Sigmoid colon (tissue), 7 donors: ENCODE data around the gene UBE2E2. TPM values are rescaled to one million over a fixed set of nuclear protein-coding genes. Genes with fewer than 3 reads are reported as not detected.

Source experiments
- DNase-seq: peaks from one replicate; pipeline ENCODE4 v3.0.0-alpha.2; 2019
- H3K27ac ChIP-seq, 4 donors: fragments of 200-600 bp; sonication (generic); one replicate each; pipeline ENCODE4 v1.5.1; 2016 to 2019; ENCODE audit warnings: mild to moderate bottlenecking in 1 of 4
- H3K27me3 ChIP-seq, 3 donors: fragments of 200-600 bp; sonication (generic); one replicate each; pipeline ENCODE4 v1.5.1; 2019; ENCODE audit warnings: mild to moderate bottlenecking in 1 of 3
- H3K36me3 ChIP-seq, 4 donors: fragments of 200-600 bp; sonication (generic); one replicate each; pipeline ENCODE4 v1.5.1; 2016 to 2019
- H3K4me1 ChIP-seq, 4 donors: fragments of 200-600 bp; sonication (generic); one replicate each; pipeline ENCODE4 v1.5.1; 2017 to 2019
- H3K4me3 ChIP-seq, 4 donors: fragments of 200-600 bp; sonication (generic); one replicate each; pipeline ENCODE4 v1.5.1; 2017 to 2019; ENCODE audit warnings: mild to moderate bottlenecking in 2 of 4, moderate library complexity in 1 of 4
- H3K9me3 ChIP-seq, 4 donors: fragments of 200-600 bp in 3 of 4; sonication (generic) in 3 of 4; one replicate each; pipeline versions ENCODE4 v1.5.1 to v1.6.1; 2013 to 2019
- EP300 ChIP-seq, 4 donors: sonication (generic); formaldehyde crosslinking; IDR thresholded peaks; one replicate each; pipeline ENCODE4 v1.6.1; 2017; ENCODE audit warnings: antibody characterized with exemption in 4 of 4
- POLR2A ChIP-seq, 2 donors: fragments of 450-650 bp; IDR thresholded peaks; one replicate each; pipeline ENCODE4 v1.6.1; 2016; ENCODE audit warnings: antibody characterized with exemption in 2 of 2, mild to moderate bottlenecking in 2 of 2, moderate library complexity in 2 of 2
- POLR2AphosphoS5 ChIP-seq, 4 donors: sonication (generic); formaldehyde crosslinking; IDR thresholded peaks; one replicate each; pipeline ENCODE4 v1.6.1; 2017; ENCODE audit warnings: antibody characterized with exemption in 4 of 4
- WGBS, 2 donors: extraction: QIAGEN DNeasy Blood & Tissue Kit; methylation state at CpG; one replicate each; pipeline ENCODE4 v1.1.7; 2013; 5-methylcytosine and 5-hydroxymethylcytosine counted together
- intact Hi-C: fragments of 100-400 bp; cut with DNase I; formaldehyde crosslinking; loops from one replicate; pipeline ENCODE4 v1.15.1; 2023
- polyA plus RNA-seq, 3 donors: library from polyadenylated mRNA; stranded (reverse); fragments of 200-250 nt; gene quantifications; one replicate each; pipeline ENCODE4 v1.2.3, GENCODE V29; 2013
- total RNA-seq, 4 donors: library from RNA; depleted of rRNA; stranded (reverse); fragments of >200 nt; gene quantifications; one replicate each; pipeline ENCODE4 v1.1.0, GENCODE V29; 2016
- TF ChIP-seq, protein P1 (sequence below), 4 experiments: fragments of 450-650 bp in 3 of 4; fragments of 200-600 bp in 1 of 4; IDR thresholded peaks; one replicate each; pipeline ENCODE4 v1.5.1; 2016 to 2019; ENCODE audit warnings: antibody characterized with exemption in 4 of 4, mild to moderate bottlenecking in 3 of 4, moderate library complexity in 2 of 4
- donor health status: healthy with polysubstance abuse.
- donor health status: Bipolar disorder and iron deficiency.
- donor health status: healthy.

Gene UBE2E2
- total and polyA plus RNA-seq, 7 donors, result 3.7 to 135 (median 34.6) TPM

DNA sequence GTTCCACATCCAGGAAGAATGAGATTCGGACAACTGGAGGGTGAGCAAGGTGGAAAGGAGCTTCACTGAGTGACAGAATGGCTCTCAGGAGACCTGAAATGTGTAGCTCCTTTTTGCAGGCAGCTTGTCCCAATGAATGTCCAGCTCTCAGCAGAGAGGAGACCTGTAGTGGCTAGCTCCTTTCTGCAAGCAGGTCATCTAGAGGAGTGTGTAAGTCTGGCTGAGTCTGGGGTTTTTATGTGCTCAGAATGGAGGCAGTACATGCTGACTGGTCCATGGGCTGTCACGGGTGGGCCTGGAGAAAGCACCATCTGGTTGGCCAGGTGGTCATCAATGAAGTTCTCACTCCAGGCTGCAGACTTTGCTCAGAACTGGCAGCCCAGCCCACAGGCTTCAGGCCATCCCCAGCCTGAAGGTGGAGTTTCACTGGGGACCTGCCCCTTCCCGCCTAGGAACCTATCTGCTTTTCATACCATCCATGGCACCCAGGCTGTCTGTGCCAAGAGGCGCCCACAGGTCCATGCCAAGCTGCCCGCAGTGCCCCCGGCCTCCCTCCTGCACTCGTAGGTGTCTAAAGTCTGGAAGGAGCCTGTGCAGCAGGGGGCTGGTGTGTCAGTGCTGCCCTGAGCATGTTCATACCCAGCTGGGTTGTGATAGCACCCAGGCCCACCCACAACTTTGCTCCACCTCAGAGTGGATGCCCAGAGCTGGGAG lies 276.6 kb downstream of the UBE2E2 start:
- Histone ChIP-seq H3K4me1 (peaks cover 0 to 15% (median 14%) of the 10 kb centered on the region in 4 donors), H3K4me3 (no peak overlapping the region), H3K36me3 (no peaks in the 10 kb centered on the region), H3K9me3 (peaks cover 0 to 3% (median 0%) of the 10 kb centered on the region in 4 donors), H3K27me3 (no peaks in the 10 kb centered on the region), H3K27ac (no peak overlapping the region)
- WGBS, 2 donors, result 89 to 90% methylated on average over 7 of the region's 7 CpGs
- intact Hi-C loops, result no loop called here
- no peak for DNase-seq
- TF ChIP-seq EP300 (IDR thresholded peaks at IDR 0.05) (no peak), POLR2AphosphoS5 (IDR thresholded peaks at IDR 0.05) (no peak), POLR2A (IDR thresholded peaks at IDR 0.05) (no peak)
- TF ChIP-seq, protein P1, sequence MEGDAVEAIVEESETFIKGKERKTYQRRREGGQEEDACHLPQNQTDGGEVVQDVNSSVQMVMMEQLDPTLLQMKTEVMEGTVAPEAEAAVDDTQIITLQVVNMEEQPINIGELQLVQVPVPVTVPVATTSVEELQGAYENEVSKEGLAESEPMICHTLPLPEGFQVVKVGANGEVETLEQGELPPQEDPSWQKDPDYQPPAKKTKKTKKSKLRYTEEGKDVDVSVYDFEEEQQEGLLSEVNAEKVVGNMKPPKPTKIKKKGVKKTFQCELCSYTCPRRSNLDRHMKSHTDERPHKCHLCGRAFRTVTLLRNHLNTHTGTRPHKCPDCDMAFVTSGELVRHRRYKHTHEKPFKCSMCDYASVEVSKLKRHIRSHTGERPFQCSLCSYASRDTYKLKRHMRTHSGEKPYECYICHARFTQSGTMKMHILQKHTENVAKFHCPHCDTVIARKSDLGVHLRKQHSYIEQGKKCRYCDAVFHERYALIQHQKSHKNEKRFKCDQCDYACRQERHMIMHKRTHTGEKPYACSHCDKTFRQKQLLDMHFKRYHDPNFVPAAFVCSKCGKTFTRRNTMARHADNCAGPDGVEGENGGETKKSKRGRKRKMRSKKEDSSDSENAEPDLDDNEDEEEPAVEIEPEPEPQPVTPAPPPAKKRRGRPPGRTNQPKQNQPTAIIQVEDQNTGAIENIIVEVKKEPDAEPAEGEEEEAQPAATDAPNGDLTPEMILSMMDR (IDR thresholded peaks at IDR 0.05), result no peak

DNA sequence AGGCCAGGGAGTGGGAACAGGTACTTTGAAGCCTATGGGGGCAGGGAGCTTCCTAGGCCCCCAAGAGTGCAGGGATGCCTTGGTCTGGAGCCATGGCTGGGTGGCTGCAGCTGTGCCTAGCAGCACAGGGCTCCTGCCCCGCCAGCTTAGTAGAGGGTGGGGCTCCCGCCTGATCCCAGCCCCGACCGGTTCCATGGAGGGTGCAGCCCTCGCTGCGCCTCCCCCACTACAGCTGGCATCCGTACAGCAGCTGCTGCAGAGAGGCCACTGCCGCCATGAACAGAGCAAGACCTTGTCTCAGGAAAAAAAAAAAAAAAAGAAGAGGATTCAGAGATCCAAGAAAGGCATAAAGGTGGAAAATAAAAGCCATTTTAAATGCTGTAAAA lies 277.2 kb downstream of the UBE2E2 start:
- Histone ChIP-seq H3K9me3 (peaks cover 0 to 3% (median 0%) of the 10 kb centered on the region in 4 donors), H3K27me3 (no peaks in the 10 kb centered on the region)
- 94 to 95% methylated on average over 8 of the region's 8 CpGs for WGBS, 2 donors

DNA sequence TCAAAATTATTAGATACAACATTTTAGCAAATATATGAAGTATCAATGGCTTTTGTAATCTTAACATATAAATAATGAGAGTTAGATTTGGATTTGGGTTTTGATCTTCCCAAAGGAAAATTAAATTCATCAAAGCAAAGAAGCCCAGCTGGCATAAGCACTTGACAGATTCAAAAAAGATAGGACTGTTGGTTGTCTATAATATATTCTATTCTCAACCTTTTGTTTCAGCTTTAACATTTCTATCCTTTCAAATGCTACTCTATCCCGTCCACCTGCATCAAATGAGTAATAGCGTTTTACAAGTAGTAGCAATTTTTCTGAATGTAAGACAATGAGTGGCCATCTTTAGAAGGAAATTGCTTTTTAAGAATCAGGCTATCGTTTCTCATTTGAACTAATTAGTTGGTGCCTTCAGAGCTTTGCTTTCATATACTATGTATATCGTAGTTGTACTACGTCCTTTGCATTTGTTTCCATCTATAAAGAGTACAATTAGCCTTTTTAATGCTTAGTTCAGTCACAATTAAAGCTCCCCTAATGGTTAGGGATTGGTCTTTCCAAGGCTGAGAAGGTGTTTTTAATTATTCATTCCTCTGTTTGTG lies 278.0 kb downstream of the UBE2E2 start:
- no peaks in the 10 kb centered on the region for H3K27me3 ChIP-seq
- peaks cover 0 to 15% (median 14%) of the 10 kb centered on the region in 4 donors for H3K4me1 ChIP-seq
- peaks cover 0 to 3% (median 0%) of the 10 kb centered on the region in 4 donors for H3K9me3 ChIP-seq
- no peak overlapping the region for H3K4me3 ChIP-seq
- no peaks in the 10 kb centered on the region for H3K36me3 ChIP-seq
- intact Hi-C loops, result no loop called here
- no peak for DNase-seq
- H3K27ac ChIP-seq, result no peak overlapping the region
- TF ChIP-seq POLR2AphosphoS5 (IDR thresholded peaks at IDR 0.05) (no peak), POLR2A (IDR thresholded peaks at IDR 0.05) (no peak)
- 95% methylated on average over 5 of the region's 5 CpGs for WGBS, 2 donors

More for the DNA sequence above, 277.2 kb downstream of the UBE2E2 start:
- Histone ChIP-seq H3K4me3 (no peak overlapping the region), H3K27ac (no peak overlapping the region), H3K4me1 (peaks cover 0 to 15% (median 14%) of the 10 kb centered on the region in 4 donors), H3K36me3 (no peaks in the 10 kb centered on the region)
- intact Hi-C loops, result no loop called here
- no peak for DNase-seq
- TF ChIP-seq POLR2AphosphoS5 (IDR thresholded peaks at IDR 0.05) (no peak), EP300 (IDR thresholded peaks at IDR 0.05) (no peak), POLR2A (IDR thresholded peaks at IDR 0.05) (no peak)
- TF ChIP-seq, protein P1 (IDR thresholded peaks at IDR 0.05), result no peak

DNA sequence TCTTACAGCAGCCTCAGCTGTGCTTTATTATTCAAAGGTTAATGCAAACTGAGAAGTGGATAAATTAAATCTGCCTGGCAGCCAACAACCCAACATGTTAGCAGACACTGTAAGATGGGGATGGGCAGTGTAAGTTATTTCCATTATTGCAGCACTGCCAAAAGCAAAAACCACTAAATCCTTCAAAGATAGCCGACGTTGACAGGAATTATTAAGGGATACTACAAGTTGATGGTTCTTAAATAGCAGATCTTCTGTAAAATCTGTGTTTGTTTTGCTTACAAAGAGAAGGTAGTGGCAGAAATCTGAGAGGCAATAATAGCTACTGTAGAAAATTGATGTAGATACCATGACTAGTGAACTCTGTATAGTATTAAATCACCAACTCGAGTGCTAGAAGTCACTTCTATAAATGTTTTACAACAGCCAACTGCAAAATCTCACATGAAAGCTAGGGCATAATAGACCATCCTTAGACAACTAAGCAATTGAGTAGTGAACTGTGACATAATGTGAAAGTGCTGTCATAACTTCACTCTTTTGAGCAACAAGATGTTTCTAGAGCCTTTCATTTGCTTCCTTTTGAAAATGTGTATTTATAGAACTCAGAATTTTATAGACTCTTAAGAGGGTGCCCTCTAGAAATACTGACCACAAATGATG lies 278.6 kb downstream of the UBE2E2 start:
- no peaks in the 10 kb centered on the region for H3K27me3 ChIP-seq
- H3K27ac ChIP-seq, result no peak overlapping the region
- H3K4me1 ChIP-seq, result peaks cover 0 to 15% (median 14%) of the 10 kb centered on the region in 4 donors
- DNase-seq, result no peak
- WGBS, 2 donors, result 61 to 68% methylated on average over 3 of the region's 3 CpGs
- H3K9me3 ChIP-seq, result peaks cover 0 to 5% (median 0%) of the 10 kb centered on the region in 4 donors
- no peaks in the 10 kb centered on the region for H3K36me3 ChIP-seq
- intact Hi-C loops, result no loop called here
- no peak overlapping the region for H3K4me3 ChIP-seq
- TF ChIP-seq POLR2A (IDR thresholded peaks at IDR 0.05) (no peak), POLR2AphosphoS5 (IDR thresholded peaks at IDR 0.05) (no peak), EP300 (IDR thresholded peaks at IDR 0.05) (no peak)
- TF ChIP-seq, protein P1 (IDR thresholded peaks at IDR 0.05), result no peak

DNA sequence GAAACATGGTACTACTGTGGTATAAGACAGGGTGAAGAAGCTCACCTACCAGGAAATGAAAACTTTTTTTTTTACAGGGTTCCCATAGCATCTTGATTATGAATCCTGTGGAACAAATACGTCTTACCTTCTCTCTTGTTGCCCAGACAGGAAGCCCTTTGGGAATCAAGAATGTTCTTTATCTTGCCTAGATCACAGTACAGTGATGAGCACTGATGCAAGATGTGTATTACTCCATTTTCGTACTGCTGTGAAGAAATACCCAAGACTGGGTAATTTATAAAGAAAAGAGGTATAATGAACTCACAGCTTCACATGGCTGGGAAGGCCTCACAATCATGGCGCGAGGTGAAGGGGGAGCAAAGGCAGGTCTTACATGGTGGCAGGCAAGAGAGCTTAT lies 281.3 kb downstream of the UBE2E2 start:
- 95 to 96% methylated on average over 4 of the region's 4 CpGs for WGBS, 2 donors

More for the DNA sequence above, 281.3 kb downstream of the UBE2E2 start:
- H3K4me1 ChIP-seq, result peaks cover 0 to 15% (median 14%) of the 10 kb centered on the region in 4 donors
- H3K9me3 ChIP-seq, result peaks cover 0 to 3% (median 0%) of the 10 kb centered on the region in 4 donors
- TF ChIP-seq EP300 (IDR thresholded peaks at IDR 0.05) (no peak), POLR2A (IDR thresholded peaks at IDR 0.05) (no peak), POLR2AphosphoS5 (IDR thresholded peaks at IDR 0.05) (no peak)
- TF ChIP-seq, protein P1 (IDR thresholded peaks at IDR 0.05), result no peak
- H3K27me3 ChIP-seq, result no peaks in the 10 kb centered on the region
- H3K27ac ChIP-seq, result no peak overlapping the region
- no peaks in the 10 kb centered on the region for H3K36me3 ChIP-seq
- intact Hi-C loops, result no loop called here
- DNase-seq, result no peak
- H3K4me3 ChIP-seq, result no peak overlapping the region
